Measurements from ENCODE around the gene TIMM22. TPM values are rescaled to one million over a fixed set of nuclear protein-coding genes. Genes with fewer than 3 reads are reported as not detected.

The TIMM22 gene
- total and polyA plus RNA-seq, 2 donors (not counting 3 experiments of a cell fraction or from before 2014, with no cell fraction given) = 19.0 to 19.6 TPM

DNA sequence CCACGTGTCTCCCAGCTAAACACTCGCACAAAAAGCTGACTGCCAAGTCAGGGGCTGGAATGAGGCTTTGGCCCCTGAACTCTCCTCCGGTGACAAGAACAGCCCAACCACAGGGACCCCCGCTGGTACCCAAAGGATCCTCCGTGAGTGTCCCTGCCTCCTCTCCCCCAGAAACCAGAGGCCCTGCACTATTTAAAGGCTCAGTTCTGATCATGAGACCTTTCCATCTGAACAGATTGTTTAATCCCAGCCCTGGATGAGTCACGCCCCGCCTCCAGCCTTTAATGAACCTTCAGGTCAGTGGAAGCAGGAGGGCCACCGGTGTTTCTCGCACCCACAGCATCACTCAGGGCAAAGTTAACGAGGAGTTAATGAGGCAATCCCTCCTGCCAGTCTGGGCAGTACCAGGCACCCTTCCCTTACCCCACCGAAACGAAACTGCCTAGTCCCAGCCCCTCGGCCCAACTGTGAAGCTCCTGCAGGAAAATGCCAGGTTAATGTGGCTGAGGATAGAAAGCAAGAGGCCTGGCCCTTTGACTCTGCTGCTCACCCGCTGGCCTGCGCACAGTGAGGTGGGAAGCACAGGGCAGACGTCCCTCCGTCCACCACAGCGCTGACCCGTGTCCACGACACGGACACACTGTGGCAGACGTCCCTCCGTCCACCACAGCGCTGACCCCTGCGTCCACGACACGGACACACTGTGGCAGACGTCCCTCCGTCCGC, 32.4 kb downstream of the TIMM22 start:
- Histone ChIP-seq H2AFZ (ENCODE audit: low read depth, low read length) (no peak overlapping the region), H3K4me3 (replicated peaks in 1 of 3; ENCODE audit: insufficient read depth in 1 of 3, low read depth in 1 of 3, low read length in 3 of 3) (no peak overlapping the region), H3K9me3 (replicated peaks; ENCODE audit: control insufficient read depth, insufficient read depth, low read length) (no peaks in the 10 kb centered on the region), H4K20me1 (replicated peaks; ENCODE audit: control insufficient read depth, extremely low read depth, insufficient read depth, low read length) (no peaks in the 10 kb centered on the region), H3K27ac (ENCODE audit: insufficient read depth, low read depth, low read length) (no peak overlapping the region), H3K27me3 (ENCODE audit: control insufficient read depth in 2 of 2, insufficient read depth in 2 of 2, low read length in 2 of 2) (no peaks in the 10 kb centered on the region), H3K79me2 (ENCODE audit: control insufficient read depth, insufficient read depth, low read length) (no peaks in the 10 kb centered on the region), H3K4me2 (ENCODE audit: insufficient read depth, low read length) (no peak overlapping the region), H3K4me1 (ENCODE audit: control insufficient read depth, extremely low read depth, insufficient read depth, low read length) (no peaks in the 10 kb centered on the region), H3K36me3 (ENCODE audit: control insufficient read depth in 2 of 2, extremely low read depth in 1 of 2, insufficient read depth in 2 of 2, low read length in 2 of 2) (peaks cover 0 to 3% of the 10 kb centered on the region in 2 experiments), H3K9ac (replicated peaks; ENCODE audit: extremely low read depth, insufficient read depth, low read length) (no peak overlapping the region), H3K9me1 (replicated peaks; ENCODE audit: control insufficient read depth, extremely low read depth, insufficient read depth, low read length) (no peaks in the 10 kb centered on the region)
- FAIRE-seq (peak; percentile 15), DNase-seq (ENCODE audit: low read depth, low spot score) (no peak)
- ChIA-PET CTCF (interaction anchor here (0.7 to 1.8 kb wide), 3 partner anchors 9 to 27 kb away, joined by 3 to 9 read pairs (median 6); no protein-coding TSS in a partner anchor), POLR2A (no interaction called here)
- intact Hi-C loops (cut with micrococcal nuclease) = no loop called here
- no TSS peak for BruUV-seq (replicated peaks)
- TF ChIP-seq, protein P1, sequence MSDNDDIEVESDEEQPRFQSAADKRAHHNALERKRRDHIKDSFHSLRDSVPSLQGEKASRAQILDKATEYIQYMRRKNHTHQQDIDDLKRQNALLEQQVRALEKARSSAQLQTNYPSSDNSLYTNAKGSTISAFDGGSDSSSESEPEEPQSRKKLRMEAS (IDR thresholded peaks at IDR 0.05; ENCODE audit: insufficient read depth, insufficient read length) = no peak
- TF ChIP-seq, protein P2, sequence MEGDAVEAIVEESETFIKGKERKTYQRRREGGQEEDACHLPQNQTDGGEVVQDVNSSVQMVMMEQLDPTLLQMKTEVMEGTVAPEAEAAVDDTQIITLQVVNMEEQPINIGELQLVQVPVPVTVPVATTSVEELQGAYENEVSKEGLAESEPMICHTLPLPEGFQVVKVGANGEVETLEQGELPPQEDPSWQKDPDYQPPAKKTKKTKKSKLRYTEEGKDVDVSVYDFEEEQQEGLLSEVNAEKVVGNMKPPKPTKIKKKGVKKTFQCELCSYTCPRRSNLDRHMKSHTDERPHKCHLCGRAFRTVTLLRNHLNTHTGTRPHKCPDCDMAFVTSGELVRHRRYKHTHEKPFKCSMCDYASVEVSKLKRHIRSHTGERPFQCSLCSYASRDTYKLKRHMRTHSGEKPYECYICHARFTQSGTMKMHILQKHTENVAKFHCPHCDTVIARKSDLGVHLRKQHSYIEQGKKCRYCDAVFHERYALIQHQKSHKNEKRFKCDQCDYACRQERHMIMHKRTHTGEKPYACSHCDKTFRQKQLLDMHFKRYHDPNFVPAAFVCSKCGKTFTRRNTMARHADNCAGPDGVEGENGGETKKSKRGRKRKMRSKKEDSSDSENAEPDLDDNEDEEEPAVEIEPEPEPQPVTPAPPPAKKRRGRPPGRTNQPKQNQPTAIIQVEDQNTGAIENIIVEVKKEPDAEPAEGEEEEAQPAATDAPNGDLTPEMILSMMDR (IDR thresholded peaks at IDR 0.05; ENCODE audit: extremely low read depth in 1 of 2, insufficient read depth in 1 of 2, low read depth in 1 of 2, low read length in 2 of 2) = no peak
- dilution Hi-C loops (cut with MboI; ENCODE audit: extremely low pct_ligation_motif_present, low sequenced_read_pairs) = no loop called here

- Histone ChIP-seq H4K20me1 (replicated peaks; ENCODE audit: control insufficient read depth, extremely low read depth, insufficient read depth, low read length) (no peaks in the 10 kb centered on the region), H3K36me3 (ENCODE audit: control insufficient read depth in 2 of 2, extremely low read depth in 1 of 2, insufficient read depth in 2 of 2, low read length in 2 of 2) (peaks cover 0 to 3% of the 10 kb centered on the region in 2 experiments), H3K27ac (ENCODE audit: insufficient read depth, low read depth, low read length) (no peak overlapping the region), H3K4me2 (ENCODE audit: insufficient read depth, low read length) (no peak overlapping the region), H3K4me3 (replicated peaks in 1 of 3; ENCODE audit: insufficient read depth in 1 of 3, low read depth in 1 of 3, low read length in 3 of 3) (no peak overlapping the region), H3K9me1 (replicated peaks; ENCODE audit: control insufficient read depth, extremely low read depth, insufficient read depth, low read length) (no peaks in the 10 kb centered on the region), H3K4me1 (ENCODE audit: control insufficient read depth, extremely low read depth, insufficient read depth, low read length) (no peaks in the 10 kb centered on the region), H3K9ac (replicated peaks; ENCODE audit: extremely low read depth, insufficient read depth, low read length) (no peak overlapping the region), H2AFZ (ENCODE audit: low read depth, low read length) (no peak overlapping the region), H3K79me2 (ENCODE audit: control insufficient read depth, insufficient read depth, low read length) (no peaks in the 10 kb centered on the region), H3K27me3 (ENCODE audit: control insufficient read depth in 2 of 2, insufficient read depth in 2 of 2, low read length in 2 of 2) (no peaks in the 10 kb centered on the region), H3K9me3 (replicated peaks; ENCODE audit: control insufficient read depth, insufficient read depth, low read length) (no peaks in the 10 kb centered on the region)
- TF ChIP-seq, protein P2 (IDR thresholded peaks at IDR 0.05; ENCODE audit: extremely low read depth in 1 of 2, insufficient read depth in 1 of 2, low read depth in 1 of 2, low read length in 2 of 2) = no peak
- TF ChIP-seq JUN (IDR thresholded peaks at IDR 0.05; ENCODE audit: borderline replicate concordance, insufficient read depth, insufficient read length, low read depth) (no peak), GATA2 (IDR thresholded peaks at IDR 0.05; ENCODE audit: insufficient read depth, insufficient read length, low read depth, low read length) (no peak), EZH2 (IDR thresholded peaks at IDR 0.05; ENCODE audit: borderline replicate concordance, low read depth, low read length, severe bottlenecking) (no peak), POLR2A (IDR thresholded peaks at IDR 0.05; ENCODE audit: low read depth, low read length) (no peak), FOS (IDR thresholded peaks at IDR 0.05; ENCODE audit: borderline replicate concordance, insufficient read depth, low read length) (no peak), MYC (IDR thresholded peaks at IDR 0.05; ENCODE audit: low read depth, low read length) (no peak), POLR2AphosphoS5 (IDR thresholded peaks at IDR 0.05; ENCODE audit: insufficient read depth, low read depth, low read length) (no peak)
- TF ChIP-seq, protein P1 (IDR thresholded peaks at IDR 0.05; ENCODE audit: insufficient read depth, insufficient read length) = no peak
- dilution Hi-C loops (cut with MboI; ENCODE audit: extremely low pct_ligation_motif_present, low sequenced_read_pairs) = no loop called here
- POLR2A ChIA-PET = no interaction called here
- CTCF ChIA-PET = interaction anchor here (1.1 to 1.6 kb wide), 4 partner anchors 10 to 26 kb away, joined by 3 to 9 read pairs (median 4); no protein-coding TSS in a partner anchor
- DNase-seq (ENCODE audit: low read depth, low spot score) (no peak), FAIRE-seq (no peak)
- no TSS peak for BruUV-seq (replicated peaks)
- intact Hi-C loops (cut with micrococcal nuclease) = no loop called here
Measured at GRCh38 chr17:1029922-1030644, 33.2 kb downstream of the TIMM22 start.
